Testis (tissue), 2 donors: ENCODE measurements around the gene GSTM1.

Source experiments
- CTCF ChIP-seq, 3 experiments: fragments of 450-650 bp in 2 of 3; fragments of 200-600 bp in 1 of 3; sonication (generic) in 1 of 3; IDR thresholded peaks; one replicate each; pipeline ENCODE4 v1.5.1; 2016 to 2019; ENCODE audit warnings: antibody characterized with exemption in 3 of 3, mild to moderate bottlenecking in 2 of 3, moderate library complexity in 1 of 3
- POLR2A ChIP-seq: fragments of 450-650 bp; IDR thresholded peaks from one replicate; pipeline ENCODE4 v1.6.1; 2017; ENCODE audit warnings: antibody characterized with exemption, mild to moderate bottlenecking, moderate library complexity

GRCh38 chr1:109719337-109719837 is 31.8 kb downstream of the GSTM1 start:
- TF ChIP-seq POLR2A (no peak), CTCF (IDR thresholded peaks at IDR 0.05) (no peak)
